Astrocyte of the hippocampus (primary cell): ENCODE data around the gene DNLZ.
"Not testable (repeated sequence)": the region's sequence is repeated elsewhere in the genome, so short reads cannot be mapped to it uniquely, and the experiment has no call there.

Experiments used
- DNase-seq: peaks from one replicate; pipeline ENCODE4 v3.0.0; 2011; ENCODE audit warnings: low read depth, low spot score

Gene DNLZ

DNA sequence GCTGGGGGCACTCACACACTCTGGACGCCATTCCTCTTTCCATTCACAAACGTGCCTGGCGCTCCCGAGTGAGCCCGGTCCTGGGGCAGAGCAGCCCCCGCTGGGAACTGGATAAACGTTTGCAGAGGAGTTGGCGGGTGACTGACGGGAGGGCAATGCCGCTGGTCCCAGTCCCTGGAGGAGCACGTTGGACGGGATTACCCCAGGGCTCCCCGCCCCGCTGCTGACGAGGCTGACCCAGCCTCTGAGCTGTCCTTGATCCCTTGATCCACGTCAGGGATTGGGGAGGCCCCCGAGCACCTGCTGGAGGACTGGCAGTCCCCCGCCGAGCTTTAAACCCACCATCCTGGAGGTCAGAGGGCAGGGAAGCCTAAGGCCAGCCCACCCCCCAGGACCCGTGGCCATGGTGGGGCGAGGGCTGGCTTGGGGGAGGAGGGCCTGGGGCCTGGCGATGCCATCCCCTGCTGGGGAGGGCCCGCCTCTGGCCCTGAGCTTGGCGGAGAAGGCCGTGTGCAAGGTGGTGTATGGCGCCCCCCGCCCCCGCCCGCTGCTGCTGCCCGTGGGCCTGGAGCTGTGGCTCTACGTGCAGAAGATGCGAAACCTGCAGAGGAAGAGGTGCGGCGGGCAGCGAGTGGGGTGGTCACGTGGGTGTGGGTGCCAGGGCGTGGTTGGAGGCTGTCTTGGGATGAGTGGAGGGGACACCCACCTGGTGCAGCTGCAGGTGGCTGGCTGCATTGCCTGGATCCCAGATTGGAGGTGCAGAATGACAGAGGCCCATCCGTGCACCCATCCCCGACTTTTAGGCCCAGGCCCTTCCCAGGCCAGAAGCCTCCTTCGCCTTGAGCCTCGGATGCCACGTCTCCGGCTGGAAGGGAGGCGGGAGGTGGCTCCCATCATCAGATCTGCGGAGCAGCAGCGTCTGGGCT, 31.7 kb downstream of the DNLZ start:
- no peak for DNase-seq

DNA sequence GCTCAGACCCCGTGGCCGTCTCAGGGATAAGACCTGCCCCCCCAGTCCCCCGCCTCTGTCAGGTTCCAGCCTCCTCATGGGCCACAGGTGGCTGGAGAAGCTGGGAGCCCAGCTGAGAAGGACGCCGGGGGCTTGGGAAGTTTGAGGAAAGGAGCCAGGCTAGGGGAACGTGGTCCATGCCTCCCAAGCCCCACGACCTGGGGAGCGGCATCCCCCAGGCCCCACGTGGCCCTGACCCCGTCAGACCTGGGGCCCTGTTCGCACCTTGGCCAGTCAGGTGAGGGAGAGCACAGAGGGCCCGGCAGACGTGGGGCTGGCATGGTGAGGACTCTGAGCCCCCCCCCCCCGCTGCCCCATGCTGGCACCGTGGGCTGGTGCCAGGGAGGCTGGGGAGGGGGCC, 32.5 kb downstream of the DNLZ start:
- DNase-seq: no peak

DNA sequence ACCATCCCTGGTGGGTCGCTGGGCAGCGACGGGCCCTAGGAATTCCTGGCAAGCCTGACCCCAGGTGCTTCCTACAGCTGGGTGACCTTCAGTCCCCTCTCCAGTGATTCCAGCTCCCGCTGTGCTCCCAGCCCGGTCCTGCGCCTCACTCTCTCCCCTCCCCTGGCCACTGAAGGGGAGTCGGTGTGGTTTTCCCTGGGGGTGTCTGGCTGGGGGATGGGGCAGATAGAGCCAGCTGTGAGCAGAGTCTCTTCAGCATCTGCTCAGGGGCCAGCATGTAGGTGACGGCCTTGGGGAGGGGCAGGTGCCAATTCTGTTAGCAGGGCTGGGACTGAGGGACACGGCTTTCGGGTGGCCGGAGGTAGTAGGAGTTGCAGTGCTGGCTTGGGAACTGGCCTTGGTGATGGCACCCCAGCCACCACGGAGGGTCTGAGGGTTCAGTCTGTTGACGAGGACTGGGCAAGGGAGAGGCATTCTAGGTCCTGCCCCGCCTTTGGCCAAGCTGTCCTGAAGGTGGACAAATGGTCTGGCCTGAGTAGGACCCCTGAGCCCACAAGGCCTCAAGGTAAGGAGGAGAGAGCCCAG, 33.0 kb downstream of the DNLZ start:
- DNase-seq: no peak

DNA sequence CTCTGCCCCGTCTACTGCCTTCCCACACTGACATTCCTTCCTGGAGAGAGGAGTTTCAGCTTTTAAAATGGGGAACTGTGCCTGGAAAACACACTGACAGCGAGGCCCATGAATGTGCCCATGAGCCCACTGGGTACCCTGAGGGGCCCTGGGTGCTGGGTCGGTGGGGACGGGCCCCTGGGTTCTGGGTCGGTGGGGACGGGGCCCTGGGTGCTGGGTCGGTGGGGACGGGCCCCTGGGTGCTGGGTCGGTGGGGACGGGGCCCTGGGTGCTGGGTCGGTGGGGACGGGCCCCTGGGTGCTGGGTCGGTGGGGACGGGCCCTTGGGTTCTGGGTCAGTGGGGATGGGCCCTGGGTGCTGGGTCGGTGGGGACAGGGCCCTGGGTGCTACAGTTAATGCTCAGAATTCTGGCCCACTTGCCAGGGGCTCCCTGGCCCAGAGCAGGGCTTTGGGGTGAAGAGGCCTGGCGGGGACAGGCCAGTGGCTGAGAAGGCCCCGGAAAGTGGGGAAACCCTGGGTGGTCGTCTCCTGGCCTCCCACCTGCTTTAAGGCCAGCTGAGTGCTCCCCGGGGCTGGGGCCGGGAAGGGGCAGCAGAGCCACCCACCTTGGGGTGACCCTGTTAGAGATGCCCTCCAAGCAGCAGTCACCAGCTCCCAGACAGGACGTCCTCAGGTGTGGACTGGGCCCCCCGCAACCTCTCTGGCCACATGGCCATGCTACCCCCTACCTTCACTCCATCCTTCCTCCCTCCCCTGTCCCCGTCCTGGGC, 33.7 kb downstream of the DNLZ start:
- DNase-seq: no peak

DNA sequence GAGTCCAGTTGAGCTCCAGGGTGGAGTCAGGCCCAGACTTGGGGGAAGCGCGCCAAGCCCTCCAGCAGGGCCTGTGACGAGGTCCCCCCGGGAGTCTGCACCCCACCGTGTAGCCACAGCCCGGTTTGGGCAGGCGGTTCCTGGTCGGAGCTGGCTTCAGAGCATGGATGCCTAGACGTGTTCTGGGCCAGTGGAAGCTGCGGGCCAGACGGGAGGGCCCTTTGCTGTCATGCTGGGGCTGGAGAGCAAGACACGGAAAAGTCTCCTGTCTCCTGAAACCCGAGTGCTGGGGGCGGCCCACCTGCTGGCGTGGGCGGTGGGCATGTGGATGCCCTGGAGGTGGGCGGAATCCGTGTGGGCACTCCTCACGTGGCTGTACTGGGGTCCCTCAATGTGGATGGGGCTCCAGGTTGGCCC, 34.3 kb downstream of the DNLZ start:
- DNase-seq: peak; percentile 42

DNA sequence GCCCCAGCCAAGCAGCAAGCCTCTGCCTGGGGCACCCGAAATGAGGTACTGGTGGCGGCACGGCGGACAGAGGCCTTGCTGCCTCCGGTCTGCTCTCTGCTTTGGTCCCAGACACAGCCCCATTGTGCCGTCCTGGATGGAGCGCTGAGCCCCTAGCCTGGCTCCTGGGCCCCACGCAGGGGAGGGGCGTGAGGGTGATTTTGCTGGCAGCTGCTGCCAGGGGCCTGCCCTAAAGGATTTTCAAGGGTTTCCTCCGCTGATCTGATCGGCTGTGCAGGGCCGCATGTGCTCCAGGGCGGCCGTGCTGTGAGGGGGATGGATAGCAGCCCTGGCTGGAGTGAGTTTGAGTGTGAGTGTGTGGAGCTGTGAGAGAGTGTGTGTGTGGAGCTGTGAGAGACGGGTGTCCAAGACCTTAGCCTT, 34.9 kb downstream of the DNLZ start:
- peak; percentile 68 for DNase-seq

DNA sequence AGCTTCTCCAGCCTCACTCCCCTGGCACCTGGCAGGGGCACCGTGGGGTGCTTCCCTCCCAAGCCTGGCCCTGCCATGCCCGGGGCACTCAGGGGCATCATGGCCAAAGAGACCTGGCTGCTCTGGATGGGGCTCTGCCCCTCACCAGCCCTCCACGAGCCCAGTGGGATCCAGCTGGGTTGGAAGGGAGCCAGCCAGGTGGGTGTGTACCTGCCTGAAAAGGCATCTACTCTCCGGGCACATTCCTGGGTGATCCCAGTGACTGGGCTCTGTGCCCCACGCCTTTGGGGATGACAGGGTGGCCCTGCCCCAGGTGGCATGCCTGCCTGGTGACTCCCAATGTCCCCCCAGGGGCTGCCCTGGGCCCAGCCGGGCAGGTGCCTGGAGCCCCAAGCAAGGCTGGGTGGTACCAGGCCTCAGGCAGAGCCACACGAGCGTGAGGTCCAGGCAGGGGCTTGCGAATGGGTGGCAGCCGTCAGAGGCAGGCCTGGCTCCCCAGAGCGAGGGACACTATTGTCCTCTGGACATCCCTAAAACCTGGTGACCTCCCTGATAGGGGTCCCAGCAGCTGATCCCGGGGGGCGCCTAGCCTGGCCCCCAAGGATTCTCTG, 35.4 kb downstream of the DNLZ start:
- peak; percentile 38 for DNase-seq

DNA sequence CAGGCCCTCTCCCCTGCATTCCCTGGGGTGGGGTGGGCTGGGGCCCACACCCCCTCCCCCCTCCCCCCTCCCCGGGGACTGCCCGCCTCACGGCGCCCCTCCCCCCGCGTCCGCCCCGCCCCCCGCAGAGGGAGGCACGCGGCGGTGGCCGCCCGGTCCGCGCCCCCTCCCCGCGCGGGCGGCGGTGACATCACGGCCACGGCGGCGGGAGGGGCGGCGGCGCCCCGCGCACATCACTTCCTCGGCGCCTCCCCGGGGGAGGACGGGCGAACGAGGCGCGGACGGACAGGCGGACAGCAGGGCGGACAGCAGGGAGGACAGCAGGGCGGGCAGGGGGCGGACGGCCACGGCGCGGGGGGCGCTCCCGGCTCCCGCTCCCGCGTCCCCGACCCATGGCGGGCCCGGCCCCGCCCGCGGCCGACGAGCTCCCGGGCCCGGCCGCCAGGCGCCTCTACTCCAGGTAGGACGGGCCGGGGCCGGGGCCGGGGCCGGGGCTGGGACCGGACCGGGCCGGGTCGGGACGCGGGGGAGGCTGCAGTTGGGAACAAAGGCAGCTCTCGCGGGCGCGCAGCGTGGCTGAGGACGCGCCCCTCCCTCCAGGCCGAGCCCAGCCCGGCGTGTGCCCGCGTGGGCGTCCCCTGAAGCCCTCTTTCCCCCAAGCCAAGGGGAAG, 36.1 kb downstream of the DNLZ start, which contains the start of gene GPSM1:
GPSM1 (plus strand) TSS at position 236 of the 671 bp plus-strand sequence; CDS start at position 393, 157 bp downstream.
- DNase-seq: peak; percentile 79

DNA sequence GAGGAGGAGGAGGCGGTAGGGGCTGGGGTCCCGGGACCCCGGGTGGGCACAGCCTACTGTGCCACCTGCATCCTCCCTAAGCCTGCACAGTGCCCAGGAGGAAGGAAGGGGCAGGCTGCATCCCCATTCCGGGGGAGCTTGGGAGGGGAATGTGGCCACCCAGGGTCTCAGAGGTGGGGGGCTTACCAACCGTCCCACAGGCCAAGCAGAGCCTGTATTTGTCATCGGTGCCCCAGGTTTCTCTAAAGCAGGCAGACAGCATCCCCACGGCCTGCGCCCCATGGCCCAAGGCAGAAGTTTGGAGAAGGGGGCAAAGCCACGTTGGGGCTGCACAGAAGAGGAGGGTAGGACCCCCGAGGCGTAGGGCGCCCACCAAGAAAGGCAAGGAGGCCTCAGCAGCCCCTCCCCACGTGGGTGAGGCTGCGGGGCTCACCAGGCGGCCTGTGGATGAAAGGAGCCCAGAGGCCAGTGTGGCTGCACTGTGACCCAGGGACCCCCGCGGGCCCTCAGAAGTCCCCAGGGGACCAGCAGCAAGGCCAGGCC, 36.7 kb downstream of the DNLZ start:
- DNase-seq: peak; percentile 33

DNA sequence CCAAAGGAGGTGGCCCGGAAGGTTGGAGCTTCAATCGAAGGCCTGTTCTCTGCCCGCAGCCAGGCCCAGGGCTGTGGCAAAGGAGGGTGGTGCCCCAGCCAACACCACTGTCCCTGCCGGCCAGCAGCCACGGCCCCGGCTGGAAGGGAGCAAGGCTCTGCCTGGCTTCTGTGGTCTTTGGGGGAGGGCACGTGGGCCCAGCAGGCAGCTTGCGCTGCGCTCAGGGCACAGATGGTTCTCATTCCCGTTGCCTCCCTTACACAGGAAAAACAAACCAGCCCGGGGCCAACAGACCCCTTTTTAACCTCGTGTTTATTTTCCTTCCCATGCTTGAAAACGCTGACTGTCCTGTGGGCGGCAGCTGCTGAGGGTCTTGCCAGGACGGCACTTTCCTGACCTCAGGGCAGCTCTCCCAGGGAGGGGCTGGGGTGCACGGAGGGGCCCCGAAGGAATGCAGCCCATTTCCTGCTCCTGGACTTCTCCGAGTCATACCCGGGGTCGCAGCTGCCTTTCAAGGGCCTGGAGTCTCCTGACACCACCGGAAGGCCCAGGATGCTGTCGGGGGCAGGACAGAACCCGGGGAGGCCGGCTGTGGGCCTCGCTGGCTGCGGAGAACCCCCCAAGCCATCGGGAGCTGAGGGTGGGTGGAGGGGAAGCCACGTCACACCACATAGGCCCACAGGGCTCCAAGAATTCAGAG, 37.3 kb downstream of the DNLZ start:
- peak; percentile 84 for DNase-seq

DNA sequence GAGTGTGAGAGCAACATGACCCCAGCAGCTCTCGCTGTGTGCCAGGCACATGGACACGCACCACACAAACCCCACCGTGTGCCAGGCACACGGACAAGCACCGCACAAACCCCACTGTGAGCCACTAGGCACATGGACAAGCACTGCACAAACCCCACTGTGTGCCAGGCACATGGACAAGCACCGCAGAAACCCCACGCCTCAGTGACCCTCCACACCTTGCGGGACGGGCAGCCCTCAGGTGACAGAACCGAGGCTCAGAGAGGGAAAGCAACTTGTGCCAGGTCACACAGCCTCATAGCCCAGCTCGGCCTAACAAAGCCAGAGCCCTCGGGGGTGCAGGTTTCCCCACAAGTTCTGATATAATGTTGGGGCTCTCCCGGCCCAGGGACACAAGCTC, 38.2 kb downstream of the DNLZ start:
- no peak for DNase-seq

DNA sequence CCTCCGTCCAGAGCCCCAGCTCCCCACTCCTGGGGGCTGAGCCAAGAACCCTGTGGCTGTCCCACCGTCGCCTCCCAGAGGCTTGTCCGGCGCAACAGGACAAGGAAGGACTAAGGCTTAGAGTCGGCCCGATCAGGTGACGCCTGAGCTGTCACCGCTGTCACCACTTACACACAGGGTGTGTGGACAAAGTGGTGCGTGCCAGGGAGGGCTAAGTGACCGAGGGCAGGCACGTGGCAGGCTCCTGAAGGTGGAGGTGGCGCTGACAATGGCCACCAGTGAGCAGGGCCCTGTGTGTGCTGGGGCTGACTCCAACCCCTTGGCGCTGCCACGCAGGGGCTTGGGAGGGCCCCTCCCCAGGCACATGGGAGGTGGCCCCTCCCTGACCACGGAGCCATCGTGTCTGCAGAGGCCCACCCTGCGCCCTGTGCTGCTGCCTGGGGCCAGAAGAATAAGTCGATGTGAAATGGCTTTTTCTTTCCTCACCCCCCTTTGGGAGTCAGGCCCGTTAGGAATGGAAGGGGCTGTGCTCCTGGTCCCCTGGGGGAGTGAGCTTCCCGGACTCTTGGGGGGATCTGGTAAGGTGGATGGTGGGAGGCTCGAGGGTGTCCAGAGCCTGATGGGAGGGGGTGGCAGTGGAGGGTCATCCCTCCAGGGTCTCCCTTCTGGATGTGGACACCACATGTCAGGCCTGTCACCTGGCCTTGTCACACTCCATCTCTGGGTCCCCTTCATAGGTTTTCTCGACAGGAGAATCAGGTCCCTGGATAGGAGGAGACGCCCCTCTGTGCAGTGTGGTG, 38.8 kb downstream of the DNLZ start:
- DNase-seq: no peak

DNA sequence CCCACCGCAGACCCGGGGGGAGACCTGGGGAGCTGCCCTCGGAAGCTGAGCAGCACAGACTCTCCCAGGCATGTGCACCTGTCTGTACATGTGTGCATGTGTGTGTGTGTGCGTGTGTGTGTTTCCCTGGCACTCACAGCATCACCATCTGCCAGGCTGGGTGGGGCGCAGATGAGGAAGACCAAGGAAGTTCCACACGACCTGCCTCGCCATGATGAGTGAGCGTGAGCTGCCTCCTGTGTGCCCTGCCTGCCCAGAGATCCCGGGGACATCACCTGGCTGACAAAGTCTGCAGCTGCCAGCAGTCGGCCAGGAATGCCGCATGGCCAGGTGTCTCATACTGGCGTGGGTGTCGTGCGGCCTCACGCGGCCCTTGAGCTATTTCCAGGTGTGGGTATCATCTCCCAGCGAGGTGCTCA, 40.2 kb downstream of the DNLZ start:
- no peak for DNase-seq

DNA sequence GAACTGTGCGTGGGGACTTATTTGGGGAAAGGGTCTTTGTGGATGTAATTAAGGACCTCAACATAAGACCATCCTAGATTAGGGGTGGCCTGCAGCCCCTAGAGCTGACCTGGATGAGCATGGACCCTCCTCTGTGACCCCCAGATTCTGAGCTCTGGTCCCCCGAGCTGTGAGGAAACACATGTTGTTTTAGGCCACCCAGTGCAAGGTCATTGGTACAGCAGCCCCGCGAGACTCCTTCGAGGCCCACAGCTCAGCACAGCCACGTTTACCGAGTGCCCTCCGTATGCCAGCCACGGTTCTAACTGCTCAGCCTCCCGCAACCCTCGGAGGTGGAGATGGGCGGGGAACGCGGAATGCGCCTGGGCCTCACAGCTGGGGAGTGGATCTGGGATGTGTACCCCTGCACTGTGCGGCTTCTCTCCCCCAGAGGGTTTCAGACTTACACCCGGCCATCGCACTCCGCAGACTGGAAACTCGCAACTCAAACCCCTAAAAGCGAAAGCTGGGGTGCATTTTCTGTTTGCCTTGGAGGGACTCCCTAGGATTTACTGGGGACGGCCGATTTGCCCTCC, 40.7 kb downstream of the DNLZ start:
- no peak for DNase-seq

DNA sequence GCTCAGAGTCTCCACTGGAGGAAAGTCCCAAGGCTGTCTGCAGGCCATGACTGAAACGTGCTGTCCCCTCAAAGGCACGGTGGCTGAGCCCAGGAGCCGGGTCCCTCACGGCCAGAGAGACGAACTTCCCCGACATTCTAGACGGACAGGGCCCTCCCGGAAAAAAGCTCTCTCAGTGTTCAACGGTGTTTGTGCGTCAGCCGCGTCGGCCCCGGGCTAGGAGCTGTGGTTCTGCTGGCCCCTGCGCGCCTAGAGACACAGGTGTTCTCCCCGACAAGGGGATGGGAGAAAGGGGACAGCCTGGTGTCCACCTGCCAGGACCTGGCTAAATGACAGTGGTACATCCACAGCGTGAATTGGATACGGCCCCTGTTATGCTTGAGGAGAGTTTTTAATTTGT, 42.0 kb downstream of the DNLZ start:
- no peak for DNase-seq

DNA sequence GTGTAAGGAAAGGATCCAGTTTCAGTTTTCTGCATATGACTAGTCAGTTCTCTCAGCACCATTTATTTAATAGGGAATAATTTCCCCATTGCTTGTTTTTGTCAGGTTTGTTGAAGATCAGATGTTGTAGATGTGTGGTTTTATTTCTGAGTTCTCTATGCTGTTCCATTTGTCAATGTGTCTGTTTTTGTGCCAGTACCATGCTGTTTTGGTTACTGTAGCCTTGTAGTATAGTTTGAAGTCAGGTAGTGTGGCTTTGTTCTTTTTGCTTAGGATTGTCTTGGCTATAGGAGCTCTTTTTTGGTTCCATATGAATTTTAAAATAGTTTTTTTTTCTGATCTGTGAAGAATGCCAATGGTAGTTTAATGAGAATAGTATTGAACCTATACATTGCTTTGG, 42.6 kb downstream of the DNLZ start:
- DNase-seq: not testable (repeated sequence)

DNA sequence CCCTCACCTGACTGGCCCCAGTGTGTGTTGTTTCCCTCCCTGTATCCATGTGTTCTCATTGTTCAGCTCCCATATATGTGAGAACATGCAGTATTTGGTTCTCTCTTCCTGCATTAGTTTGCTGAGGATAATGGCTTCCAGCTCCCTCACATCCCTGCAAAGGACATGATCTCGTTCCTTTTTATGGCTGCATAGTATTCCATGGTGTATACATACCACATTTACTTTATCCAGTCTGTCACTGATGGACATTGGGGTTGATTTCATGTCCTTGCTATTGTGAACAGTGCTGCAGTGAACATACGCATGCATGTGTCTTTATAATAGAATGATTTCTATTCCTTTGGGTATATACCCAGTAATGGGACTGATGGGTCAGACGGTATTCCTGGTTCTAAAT, 43.6 kb downstream of the DNLZ start:
- DNase-seq: not testable (repeated sequence)

DNA sequence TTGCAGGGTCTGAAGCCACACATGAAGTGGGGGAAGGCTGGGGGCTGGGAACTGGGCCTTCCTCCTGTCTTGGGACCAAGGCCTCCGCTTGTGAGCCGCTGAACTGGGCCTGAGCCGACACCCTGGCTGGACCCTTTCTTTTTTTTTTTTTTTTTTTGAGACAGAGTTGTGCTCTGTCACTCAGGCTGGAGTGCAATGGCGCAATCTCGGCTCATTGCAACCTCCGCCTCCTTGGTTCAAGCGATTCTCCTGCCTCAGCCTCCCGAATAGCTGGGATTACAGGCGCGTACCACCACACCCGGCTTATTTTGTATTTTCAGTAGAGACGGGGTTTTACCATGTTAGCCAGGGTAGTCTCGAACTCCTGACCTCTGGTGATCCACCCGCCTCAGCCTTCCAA, 44.3 kb downstream of the DNLZ start:
- DNase-seq: not testable (repeated sequence)

DNA sequence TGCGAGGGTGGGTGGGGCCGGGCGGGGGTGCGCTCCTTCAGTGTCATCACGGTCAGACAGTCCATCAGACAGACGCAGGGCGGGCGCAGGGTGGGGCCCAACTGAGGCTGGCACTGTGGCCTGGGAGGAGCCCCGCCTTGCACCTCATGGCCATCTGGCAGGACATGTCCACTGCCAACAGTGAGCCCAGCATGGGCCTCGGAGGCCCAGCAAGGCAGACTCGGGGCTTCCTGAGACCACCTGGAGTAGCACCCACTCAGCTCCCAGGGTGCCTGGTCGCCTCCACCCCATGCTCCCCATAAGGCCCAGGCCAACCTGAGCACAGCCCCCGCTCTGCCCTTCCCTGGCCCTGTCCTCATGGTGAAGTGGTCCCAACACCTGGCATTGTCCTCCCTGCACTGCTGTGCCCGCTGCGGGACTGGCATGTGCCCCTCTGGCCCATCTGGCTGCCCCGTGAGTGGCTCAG, 44.7 kb downstream of the DNLZ start:
- no peak for DNase-seq
